ENCODE data around the gene TTLL5. TPM values are rescaled to one million over a fixed set of nuclear protein-coding genes. Genes with fewer than 3 reads are reported as not detected.

TTLL5 gene
- total and polyA plus RNA-seq, 10 of the 15 experiments (the other 5 are each of a cell fraction or from before 2014, with no cell fraction given), result 3.2 to 25.9 (median 13.8) TPM

DNA sequence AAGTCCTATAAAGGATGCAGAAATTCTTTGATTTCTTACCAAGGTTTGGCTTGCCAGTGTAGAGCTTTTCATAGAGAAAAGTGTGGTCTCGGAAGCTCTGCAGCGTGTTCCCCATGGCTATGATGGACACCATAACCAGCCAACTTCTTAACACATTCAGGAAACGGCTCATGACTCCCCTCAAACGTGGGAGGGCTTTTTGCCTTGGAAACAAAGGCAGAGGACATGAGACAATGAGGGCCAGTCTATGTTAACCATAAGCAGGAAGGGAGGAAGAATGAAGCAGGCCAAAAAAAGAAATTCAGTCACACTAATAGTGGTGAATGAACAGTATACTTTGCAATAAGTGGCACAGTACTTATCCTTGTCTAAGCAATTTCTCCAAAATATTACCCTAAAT, 3.7 kb upstream of the TTLL5 start:
- TF ChIP-seq SREBF1 (IDR thresholded peaks at IDR 0.05; ENCODE audit: low read length), result no peak
- no peak for TF ChIP-seq CBFB (IDR thresholded peaks at IDR 0.05; ENCODE audit: low read depth)
- TF ChIP-seq, protein P1, sequence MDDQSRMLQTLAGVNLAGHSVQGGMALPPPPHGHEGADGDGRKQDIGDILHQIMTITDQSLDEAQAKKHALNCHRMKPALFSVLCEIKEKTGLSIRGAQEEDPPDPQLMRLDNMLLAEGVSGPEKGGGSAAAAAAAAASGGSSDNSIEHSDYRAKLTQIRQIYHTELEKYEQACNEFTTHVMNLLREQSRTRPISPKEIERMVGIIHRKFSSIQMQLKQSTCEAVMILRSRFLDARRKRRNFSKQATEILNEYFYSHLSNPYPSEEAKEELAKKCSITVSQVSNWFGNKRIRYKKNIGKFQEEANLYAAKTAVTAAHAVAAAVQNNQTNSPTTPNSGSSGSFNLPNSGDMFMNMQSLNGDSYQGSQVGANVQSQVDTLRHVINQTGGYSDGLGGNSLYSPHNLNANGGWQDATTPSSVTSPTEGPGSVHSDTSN (IDR thresholded peaks at IDR 0.05; ENCODE audit: insufficient replicate concordance, low read depth, low read length), result no peak
- TF ChIP-seq BACH1 (IDR thresholded peaks at IDR 0.05; ENCODE audit: borderline replicate concordance), result no peak
- TF ChIP-seq SMAD1 (IDR thresholded peaks at IDR 0.05; ENCODE audit: low read depth, partially characterized antibody), result no peak
- TF ChIP-seq RAD51 (IDR thresholded peaks at IDR 0.05), result no peak
- TF ChIP-seq, protein P2, sequence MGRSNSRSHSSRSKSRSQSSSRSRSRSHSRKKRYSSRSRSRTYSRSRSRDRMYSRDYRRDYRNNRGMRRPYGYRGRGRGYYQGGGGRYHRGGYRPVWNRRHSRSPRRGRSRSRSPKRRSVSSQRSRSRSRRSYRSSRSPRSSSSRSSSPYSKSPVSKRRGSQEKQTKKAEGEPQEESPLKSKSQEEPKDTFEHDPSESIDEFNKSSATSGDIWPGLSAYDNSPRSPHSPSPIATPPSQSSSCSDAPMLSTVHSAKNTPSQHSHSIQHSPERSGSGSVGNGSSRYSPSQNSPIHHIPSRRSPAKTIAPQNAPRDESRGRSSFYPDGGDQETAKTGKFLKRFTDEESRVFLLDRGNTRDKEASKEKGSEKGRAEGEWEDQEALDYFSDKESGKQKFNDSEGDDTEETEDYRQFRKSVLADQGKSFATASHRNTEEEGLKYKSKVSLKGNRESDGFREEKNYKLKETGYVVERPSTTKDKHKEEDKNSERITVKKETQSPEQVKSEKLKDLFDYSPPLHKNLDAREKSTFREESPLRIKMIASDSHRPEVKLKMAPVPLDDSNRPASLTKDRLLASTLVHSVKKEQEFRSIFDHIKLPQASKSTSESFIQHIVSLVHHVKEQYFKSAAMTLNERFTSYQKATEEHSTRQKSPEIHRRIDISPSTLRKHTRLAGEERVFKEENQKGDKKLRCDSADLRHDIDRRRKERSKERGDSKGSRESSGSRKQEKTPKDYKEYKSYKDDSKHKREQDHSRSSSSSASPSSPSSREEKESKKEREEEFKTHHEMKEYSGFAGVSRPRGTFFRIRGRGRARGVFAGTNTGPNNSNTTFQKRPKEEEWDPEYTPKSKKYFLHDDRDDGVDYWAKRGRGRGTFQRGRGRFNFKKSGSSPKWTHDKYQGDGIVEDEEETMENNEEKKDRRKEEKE (IDR thresholded peaks at IDR 0.05), result no peak
- Histone ChIP-seq H3K9ac (ENCODE audit: control insufficient read depth, insufficient read depth, low read length) (no peak overlapping the region), H3K4me2 (ENCODE audit: control insufficient read depth, insufficient read depth) (no peak overlapping the region), H2AFZ (ENCODE audit: control insufficient read depth, low read depth, low read length) (no peak overlapping the region), H3K4me3 (no peak overlapping the region), H3K4me1 (ENCODE audit: control insufficient read depth, insufficient read depth, low read length) (no peaks in the 10 kb centered on the region), H3K9me3 (replicated peaks; ENCODE audit: control insufficient read depth, insufficient read depth, low read length) (no peaks in the 10 kb centered on the region), H3K27ac (ENCODE audit: control insufficient read depth, insufficient read depth) (no peak overlapping the region), H3K36me3 (ENCODE audit: control insufficient read depth in 2 of 2, insufficient read depth in 2 of 2, low read length in 1 of 2) (peaks cover 0 to 20% of the 10 kb centered on the region in 2 experiments; a peak in 3 of 4 replicates), H3K79me2 (ENCODE audit: control insufficient read depth, insufficient read depth, low read length) (peaks cover 31% of the 10 kb centered on the region), H3K27me3 (replicated peaks in 1 of 2; ENCODE audit: control insufficient read depth in 2 of 2, insufficient read depth in 2 of 2, low read length in 1 of 2) (no peaks in the 10 kb centered on the region), H4K20me1 (ENCODE audit: control insufficient read depth, insufficient read depth) (no peaks in the 10 kb centered on the region)
- BruUV-seq (replicated peaks), result no TSS peak
- ATAC-seq, result no peak
- ChIA-PET SMC1A (ENCODE audit: uncharacterized antibody, unreplicated experiment) (interaction anchor here (0.7 to 12.4 kb wide), 13 partner anchors 11 to 448 kb away, joined by 3 to 375 read pairs (median 4); partner anchors contain the start of genes BATF and FLVCR2), CTCF (interaction anchor here (0.9 to 13.0 kb wide), 16 partner anchors 8 to 353 kb away, joined by 3 to 578 read pairs (median 4); partner anchors contain the start of genes FLVCR2 and TGFB3), POLR2A (interaction anchor here (0.7 to 1.7 kb wide), 2 partner anchors 10 to 13 kb away, joined by 8 to 10 read pairs; no protein-coding TSS in a partner anchor), RAD21 (ENCODE audit: unreplicated experiment) (interaction anchor here (0.9 to 13.7 kb wide), 9 partner anchors 52 to 351 kb away, joined by 3 to 320 read pairs (median 6); partner anchors contain the start of gene FLVCR2)
- 77% methylated on average over 4 of the region's 4 CpGs for WGBS (ENCODE audit: insufficient coverage, insufficient replicate concordance, low lambda C conversion rate, missing lambda C conversion rate)
- intact Hi-C loops (cut with micrococcal nuclease; ENCODE audit: unreplicated experiment), result loop anchor here (10.0 kb wide), 1 partner anchor 523 kb away; no protein-coding TSS in a partner anchor
- no peak for DNase-seq (ENCODE audit: low read depth, low spot score)
- in situ Hi-C loops (cut with MboI), result loop anchor here (10.0 kb wide), 1 partner anchor 533 kb away; the partner anchor contains the start of gene NEK9
- no peak for FAIRE-seq
